Kidney (tissue), 14 donors: ENCODE measurements around the gene VAC14. TPM values are rescaled to one million over a fixed set of nuclear protein-coding genes. Genes with fewer than 3 reads are reported as not detected.

Source experiments
- DNase-seq, 5 donors: peaks; one replicate each; pipeline ENCODE4 v3.0.0-alpha.2; 2013 to 2020
- FAIRE-seq: peaks from 2 replicates; lab custom pipeline; 2012; peaks lifted over from hg19 to GRCh38; lab: Jason Lieb, UNC
- H3K27ac ChIP-seq, 2 donors: one replicate each; pipeline ENCODE4 v1.7.0; 2013; ENCODE audit warnings: low read depth in 2 of 2, low read length in 2 of 2, inconsistent platforms in 1 of 2
- H3K27me3 ChIP-seq: one replicate; pipeline ENCODE4 v1.7.1; 2013; ENCODE audit warnings: low read length, inconsistent platforms; ENCODE audit not compliant: control insufficient read depth, insufficient read depth
- H3K36me3 ChIP-seq, 3 donors: one replicate each; pipeline versions ENCODE4 v1.7.0 to v1.7.1; 2013; ENCODE audit warnings: low read length in 3 of 3, control low read depth in 1 of 3, inconsistent platforms in 1 of 3; ENCODE audit not compliant: insufficient read depth in 3 of 3, control insufficient read depth in 2 of 3
- H3K4me1 ChIP-seq, 3 donors: one replicate each; pipeline versions ENCODE4 v1.7.0 to v1.7.1; 2013; ENCODE audit warnings: low read length in 3 of 3, inconsistent platforms in 1 of 3, low read depth in 1 of 3; ENCODE audit not compliant: control insufficient read depth in 2 of 3, insufficient read depth in 2 of 3
- H3K4me3 ChIP-seq, 3 donors: one replicate each; pipeline versions ENCODE4 v1.7.0 to v1.8.1; 2013; ENCODE audit warnings: low read length in 3 of 3, control low read depth in 1 of 3, inconsistent platforms in 1 of 3
- H3K9ac ChIP-seq, 3 donors: one replicate each; pipeline versions ENCODE4 v1.7.0 to v1.7.1; 2013; ENCODE audit warnings: low read length in 3 of 3, control low read depth in 1 of 3, inconsistent platforms in 1 of 3
- H3K9me3 ChIP-seq, 3 donors: one replicate each; pipeline versions ENCODE4 v1.7.0 to v1.7.1; 2013; ENCODE audit warnings: low read length in 3 of 3, control low read depth in 1 of 3, inconsistent platforms in 1 of 3; ENCODE audit not compliant: control insufficient read depth in 2 of 3, insufficient read depth in 1 of 3
- CTCF ChIP-seq: IDR thresholded peaks from 3 replicates; pipeline ENCODE4 v1.5.1; 2012; ENCODE audit warnings: mild to moderate bottlenecking, moderate library complexity, borderline replicate concordance; ENCODE audit not compliant: insufficient read depth; ENCODE audit errors: extremely low read depth
- intact Hi-C: fragments of 100-400 bp; cut with DNase I; formaldehyde crosslinking; loops from one replicate; pipeline ENCODE4 v1.11.1; 2022
- polyA plus RNA-seq: library from polyadenylated mRNA; stranded (reverse); fragments of 350-450 nt; fragmentation: Illumina TruSeq; extraction: RNeasy Lipid Tissue Mini Kit (QIAGEN cat#74804); gene quantifications from one replicate; pipeline ENCODE4 v1.2.3, GENCODE V29; 2014; ENCODE audit warnings: low read depth, low replicate concordance; ENCODE audit not compliant: insufficient read depth
- total RNA-seq: library from RNA; stranded (reverse); fragmentation: NEBNext Ultra II Directional; extraction: Animal tissue kit (Norgen Biotek cat#: 25700); gene quantifications from one replicate; pipeline ENCODE4 v1.2.1, GENCODE V29; 2021
- donor health status: control.
- donor health status: control.
- donor health status: control.
- donor health status: control.
- donor health status: control.
- donor health status: DM: yes; HTN: yes; CAD: no.
- donor health status: Normal renal cell carcinoma (clear cell type).

The VAC14 gene
- total and polyA plus RNA-seq, 2 donors from 2014 or later: 36.8 to 41.9 TPM

DNA sequence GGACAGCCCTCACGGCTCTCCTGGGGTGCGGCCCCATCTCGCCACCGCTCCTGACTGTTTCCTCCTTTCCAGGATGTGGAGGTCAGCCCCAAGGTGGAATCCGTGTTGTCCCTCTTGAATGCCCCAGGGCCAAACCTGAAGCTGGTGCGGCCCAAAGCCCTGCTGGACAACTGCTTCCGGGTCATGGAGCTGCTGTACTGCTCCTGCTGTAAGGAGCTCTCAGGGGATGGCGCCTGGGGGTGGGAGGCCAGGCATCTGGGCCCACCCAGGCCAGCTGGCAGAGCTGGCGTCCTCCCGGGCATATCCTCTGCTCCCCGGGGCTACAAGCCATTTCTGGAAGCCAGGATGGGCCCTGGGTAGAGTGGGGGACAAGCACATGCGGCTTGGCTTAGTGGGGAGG is 141.4 kb downstream of the VAC14 start:
- peaks cover 0 to 3% (median 0%) of the 10 kb centered on the region in 3 donors for H3K36me3 ChIP-seq
- no peak overlapping the region for H3K4me3 ChIP-seq
- no peak overlapping the region for H3K9ac ChIP-seq
- no peak for FAIRE-seq
- no peak overlapping the region for H3K27ac ChIP-seq
- TF ChIP-seq CTCF: no peak
- H3K27me3 ChIP-seq: no peaks in the 10 kb centered on the region
- DNase-seq: no peak
- intact Hi-C loops: loop anchor here (10.0 kb wide), 1 partner anchor 125 kb away; no protein-coding TSS in a partner anchor
- H3K9me3 ChIP-seq: no peaks in the 10 kb centered on the region
- H3K4me1 ChIP-seq: no peaks in the 10 kb centered on the region

DNA sequence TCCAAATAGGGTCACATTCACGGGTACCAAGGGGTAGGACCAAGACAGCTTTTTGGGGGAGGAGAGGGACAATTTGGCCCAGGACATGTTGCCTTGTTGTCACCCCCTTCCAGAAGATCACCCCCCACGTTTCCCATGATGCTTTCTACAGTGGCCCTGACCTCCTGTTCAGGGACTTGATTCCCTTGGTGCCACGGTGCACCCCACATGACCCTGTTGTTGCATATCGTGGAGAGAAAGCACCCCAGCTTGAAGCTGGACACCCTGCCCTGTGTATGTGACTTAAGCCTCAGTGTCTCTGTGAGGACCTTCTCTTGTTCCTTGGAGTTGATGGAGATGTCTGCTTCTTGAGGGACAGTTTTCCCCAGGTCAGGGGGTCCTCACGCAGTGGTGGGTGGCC is 142.0 kb downstream of the VAC14 start:
- FAIRE-seq (no peak), DNase-seq (no peak)
- no peak overlapping the region for H3K4me3 ChIP-seq
- no peaks in the 10 kb centered on the region for H3K9me3 ChIP-seq
- no peak for TF ChIP-seq CTCF
- no peak overlapping the region for H3K9ac ChIP-seq
- no peaks in the 10 kb centered on the region for H3K36me3 ChIP-seq
- H3K27me3 ChIP-seq: no peaks in the 10 kb centered on the region
- H3K4me1 ChIP-seq: peaks cover 0 to 5% (median 0%) of the 10 kb centered on the region in 3 donors
- intact Hi-C loops: loop anchor here (10.0 kb wide), 1 partner anchor 124 kb away; no protein-coding TSS in a partner anchor
- H3K27ac ChIP-seq: no peak overlapping the region

DNA sequence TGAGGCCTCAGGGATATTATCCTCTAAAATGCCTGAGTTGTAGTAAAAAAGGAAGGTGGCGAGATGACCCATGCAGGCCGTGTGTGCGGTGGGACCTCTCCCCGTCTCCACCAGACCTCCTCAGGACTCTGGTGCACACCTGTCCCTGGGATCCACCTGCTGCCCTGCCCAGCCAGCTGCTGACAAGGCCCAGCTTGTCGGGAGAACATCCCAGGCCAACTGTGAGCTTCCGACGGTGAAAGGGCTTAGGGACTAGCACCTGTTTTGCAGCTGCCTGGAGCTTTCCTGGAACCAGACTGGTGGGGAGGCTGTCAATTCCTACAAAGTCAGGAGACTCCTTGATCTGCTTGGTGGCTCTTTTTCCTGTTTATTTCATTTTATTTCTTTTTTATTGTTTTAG is 143.0 kb downstream of the VAC14 start:
- Histone ChIP-seq H3K27ac (no peak overlapping the region), H3K27me3 (no peaks in the 10 kb centered on the region), H3K36me3 (no peaks in the 10 kb centered on the region), H3K9me3 (no peaks in the 10 kb centered on the region), H3K9ac (no peak overlapping the region), H3K4me3 (no peak overlapping the region), H3K4me1 (peaks cover 0 to 6% (median 0%) of the 10 kb centered on the region in 3 donors)
- intact Hi-C loops: loop anchor here (10.0 kb wide), 1 partner anchor 123 kb away; no protein-coding TSS in a partner anchor
- FAIRE-seq (no peak), DNase-seq (no peak)
- TF ChIP-seq CTCF: no peak
